Measurements from ENCODE around the gene NAT10.

Gene NAT10

GRCh38 chr11:34194576-34195335 lies 89.3 kb downstream of the NAT10 start:
- TF ChIP-seq, protein P1, sequence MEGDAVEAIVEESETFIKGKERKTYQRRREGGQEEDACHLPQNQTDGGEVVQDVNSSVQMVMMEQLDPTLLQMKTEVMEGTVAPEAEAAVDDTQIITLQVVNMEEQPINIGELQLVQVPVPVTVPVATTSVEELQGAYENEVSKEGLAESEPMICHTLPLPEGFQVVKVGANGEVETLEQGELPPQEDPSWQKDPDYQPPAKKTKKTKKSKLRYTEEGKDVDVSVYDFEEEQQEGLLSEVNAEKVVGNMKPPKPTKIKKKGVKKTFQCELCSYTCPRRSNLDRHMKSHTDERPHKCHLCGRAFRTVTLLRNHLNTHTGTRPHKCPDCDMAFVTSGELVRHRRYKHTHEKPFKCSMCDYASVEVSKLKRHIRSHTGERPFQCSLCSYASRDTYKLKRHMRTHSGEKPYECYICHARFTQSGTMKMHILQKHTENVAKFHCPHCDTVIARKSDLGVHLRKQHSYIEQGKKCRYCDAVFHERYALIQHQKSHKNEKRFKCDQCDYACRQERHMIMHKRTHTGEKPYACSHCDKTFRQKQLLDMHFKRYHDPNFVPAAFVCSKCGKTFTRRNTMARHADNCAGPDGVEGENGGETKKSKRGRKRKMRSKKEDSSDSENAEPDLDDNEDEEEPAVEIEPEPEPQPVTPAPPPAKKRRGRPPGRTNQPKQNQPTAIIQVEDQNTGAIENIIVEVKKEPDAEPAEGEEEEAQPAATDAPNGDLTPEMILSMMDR (conservative IDR thresholded peaks at IDR 0.05), result no peak
- no peak overlapping the region for H3K27ac ChIP-seq
